Endothelial cell of umbilical vein (primary cell): Measurements from ENCODE around the gene C1orf53. TPM values are rescaled to one million over a fixed set of nuclear protein-coding genes. Genes with fewer than 3 reads are reported as not detected.
A peak's percentile ranks its signal among the peaks of the same experiment; 100 is the strongest.

Experiments used
- BruUV-seq: library from RNA; stranded (reverse); fragments of 400-500 nt; replicated peaks from 2 replicates; lab custom pipeline; 2021; lab: Mats Ljungman, UMichigan
- CTCF ChIA-PET: fragments of 300-600, 350-600 bp; sonication (Branson Sonifier 250); formaldehyde crosslinking; loops from one replicate; lab custom pipeline; 2021; ENCODE audit warnings: antibody characterized with exemption, inconsistent platforms; lab: Charles Lee
- POLR2A ChIA-PET: fragments of 300-600, 350-600 bp; sonication (Branson Sonifier 250); formaldehyde crosslinking; loops from one replicate; lab custom pipeline; 2021; ENCODE audit warnings: antibody characterized with exemption, inconsistent platforms; lab: Charles Lee
- DNase-seq: peaks from one replicate; pipeline ENCODE4 v3.0.0-alpha.2; 2011; ENCODE audit warnings: low read depth, low spot score
- FAIRE-seq: peaks from 2 replicates; lab custom pipeline; 2011; peaks lifted over from hg19 to GRCh38; lab: Jason Lieb, UNC
- H2AFZ ChIP-seq: 2 replicates; pipeline ENCODE4 v1.6.0; 2012; ENCODE audit warnings: low read depth, low read length, control low read depth, inconsistent platforms
- H3K27ac ChIP-seq: 2 replicates; pipeline ENCODE4 v1.5.1; 2011; ENCODE audit warnings: low read depth, mild to moderate bottlenecking, control low read depth, low read length, moderate library complexity; ENCODE audit not compliant: insufficient read depth
- H3K27me3 ChIP-seq, 2 experiments: 2 replicates each; pipeline versions ENCODE4 v1.6.0 to v1.6.1; 2011; ENCODE audit warnings: low read length in 2 of 2, mixed read lengths in 1 of 2; ENCODE audit not compliant: control insufficient read depth in 2 of 2, insufficient read depth in 2 of 2
- H3K36me3 ChIP-seq, 2 experiments: 2 replicates in 1 of 2; 3 replicates in 1 of 2; pipeline ENCODE4 v1.5.1; 2011; ENCODE audit warnings: low read length in 2 of 2, mild to moderate bottlenecking in 1 of 2, moderate library complexity in 1 of 2; ENCODE audit not compliant: control insufficient read depth in 2 of 2, insufficient read depth in 2 of 2; ENCODE audit errors: extremely low read depth in 1 of 2
- H3K4me1 ChIP-seq: 3 replicates; pipeline ENCODE4 v1.5.1; 2011; ENCODE audit warnings: mild to moderate bottlenecking, low read length; ENCODE audit not compliant: control insufficient read depth, insufficient read depth; ENCODE audit errors: extremely low read depth
- H3K4me2 ChIP-seq: 2 replicates; pipeline ENCODE4 v1.6.1; 2011; ENCODE audit warnings: low read length, control low read depth, mixed read lengths; ENCODE audit not compliant: insufficient read depth
- H3K4me3 ChIP-seq, 3 experiments: fragments of 200-600 bp in 1 of 3; sonication (generic), shearing (Covaris generic) in 1 of 3; replicated peaks in 1 of 3; 2 replicates each; pipeline ENCODE4 v1.5.1; 2011 to 2016; ENCODE audit warnings: control low read depth in 3 of 3, low read length in 3 of 3, mild to moderate bottlenecking in 2 of 3, inconsistent platforms in 1 of 3, low read depth in 1 of 3, moderate library complexity in 1 of 3; ENCODE audit not compliant: insufficient read depth in 1 of 3
- H3K79me2 ChIP-seq: 2 replicates; pipeline ENCODE4 v1.6.0; 2012; ENCODE audit warnings: low read length, inconsistent platforms; ENCODE audit not compliant: control insufficient read depth, insufficient read depth
- H3K9ac ChIP-seq: replicated peaks from 2 replicates; pipeline ENCODE3; 2011; ENCODE audit warnings: low read length, control low read depth; ENCODE audit not compliant: insufficient read depth; ENCODE audit errors: extremely low read depth
- H3K9me1 ChIP-seq: replicated peaks from 3 replicates; pipeline ENCODE4 v1.6.0; 2011; ENCODE audit warnings: mild to moderate bottlenecking, low read length; ENCODE audit not compliant: control insufficient read depth, insufficient read depth; ENCODE audit errors: extremely low read depth
- H3K9me3 ChIP-seq: replicated peaks from 2 replicates; pipeline ENCODE4 v1.5.1; 2012; ENCODE audit warnings: low read length, inconsistent platforms; ENCODE audit not compliant: control insufficient read depth, insufficient read depth
- H4K20me1 ChIP-seq: replicated peaks from 2 replicates; pipeline ENCODE3; 2011; ENCODE audit warnings: mild to moderate bottlenecking, low read length; ENCODE audit not compliant: control insufficient read depth, insufficient read depth; ENCODE audit errors: extremely low read depth
- EZH2 ChIP-seq: IDR thresholded peaks from 2 replicates; pipeline ENCODE4 v1.6.1; 2012; ENCODE audit warnings: borderline replicate concordance, low read depth, mild to moderate bottlenecking, moderate library complexity, low read length, inconsistent platforms; ENCODE audit not compliant: severe bottlenecking
- FOS ChIP-seq: IDR thresholded peaks from 2 replicates; pipeline ENCODE4 v1.6.1; 2011; ENCODE audit warnings: mild to moderate bottlenecking, low read length, moderate library complexity, borderline replicate concordance; ENCODE audit not compliant: insufficient read depth
- GATA2 ChIP-seq: IDR thresholded peaks from 2 replicates; pipeline ENCODE4 v1.7.0; 2011; ENCODE audit warnings: low read depth, mild to moderate bottlenecking, moderate library complexity, mixed read lengths, low read length; ENCODE audit not compliant: insufficient read length, insufficient read depth
- JUN ChIP-seq: IDR thresholded peaks from 2 replicates; pipeline ENCODE4 v1.6.1; 2011; ENCODE audit warnings: borderline replicate concordance, low read depth; ENCODE audit not compliant: insufficient read length, insufficient read depth
- MYC ChIP-seq: IDR thresholded peaks from one replicate; pipeline ENCODE4 v1.6.1; 2011; ENCODE audit warnings: mild to moderate bottlenecking, low read depth, low read length
- POLR2A ChIP-seq: IDR thresholded peaks from 2 replicates; pipeline ENCODE4 v1.6.1; 2012; ENCODE audit warnings: low read depth, mild to moderate bottlenecking, control low read depth, low read length
- POLR2AphosphoS5 ChIP-seq: IDR thresholded peaks from 2 replicates; pipeline ENCODE4 v1.6.1; 2012; ENCODE audit warnings: low read depth, mild to moderate bottlenecking, control low read depth, low read length, moderate library complexity; ENCODE audit not compliant: insufficient read depth
- dilution Hi-C: fragments of 300-500 bp; cut with MboI; formaldehyde crosslinking; loops from one replicate; pipeline ENCODE4 v1.15.0; 2019; ENCODE audit warnings: low sequenced_read_pairs; ENCODE audit not compliant: extremely low pct_ligation_motif_present
- intact Hi-C: fragments of 100-400 bp; cut with micrococcal nuclease; formaldehyde crosslinking; loops from one replicate; pipeline ENCODE4 v1.10.0; 2022
- polyA plus RNA-seq, 4 experiments: library from polyadenylated mRNA; depleted of rRNA in 3 of 4; stranded (reverse) in 3 of 4; unstranded in 1 of 4; fragments of >200 nt; gene quantifications; 2 replicates each; pipeline versions ENCODE4 v1.2.1 to v1.2.3, GENCODE V29; 2011 to 2012; ENCODE audit warnings: missing spikeins in 1 of 4
- total RNA-seq: library from RNA; stranded (reverse); gene quantifications from 2 replicates; pipeline ENCODE4 v1.2.3, GENCODE V29; 2021
- TF ChIP-seq, protein P1 (sequence below), 2 donors: IDR thresholded peaks; 1 replicate in 1 of 2; 2 replicates in 1 of 2; pipeline ENCODE4 v1.5.1; 2011; ENCODE audit warnings: low read length in 2 of 2, mild to moderate bottlenecking in 2 of 2, moderate library complexity in 2 of 2, control low read depth in 1 of 2, inconsistent platforms in 1 of 2, low read depth in 1 of 2; ENCODE audit not compliant: insufficient read depth in 1 of 2; ENCODE audit errors: extremely low read depth in 1 of 2
- TF ChIP-seq, protein P2 (sequence below): IDR thresholded peaks from 2 replicates; pipeline ENCODE4 v1.6.1; 2011; ENCODE audit not compliant: insufficient read depth, insufficient read length

Gene C1orf53
- total and polyA plus RNA-seq, 2 donors (not counting 3 experiments of a cell fraction or from before 2014, with no cell fraction given): 3.5 to 6.5 TPM

DNA sequence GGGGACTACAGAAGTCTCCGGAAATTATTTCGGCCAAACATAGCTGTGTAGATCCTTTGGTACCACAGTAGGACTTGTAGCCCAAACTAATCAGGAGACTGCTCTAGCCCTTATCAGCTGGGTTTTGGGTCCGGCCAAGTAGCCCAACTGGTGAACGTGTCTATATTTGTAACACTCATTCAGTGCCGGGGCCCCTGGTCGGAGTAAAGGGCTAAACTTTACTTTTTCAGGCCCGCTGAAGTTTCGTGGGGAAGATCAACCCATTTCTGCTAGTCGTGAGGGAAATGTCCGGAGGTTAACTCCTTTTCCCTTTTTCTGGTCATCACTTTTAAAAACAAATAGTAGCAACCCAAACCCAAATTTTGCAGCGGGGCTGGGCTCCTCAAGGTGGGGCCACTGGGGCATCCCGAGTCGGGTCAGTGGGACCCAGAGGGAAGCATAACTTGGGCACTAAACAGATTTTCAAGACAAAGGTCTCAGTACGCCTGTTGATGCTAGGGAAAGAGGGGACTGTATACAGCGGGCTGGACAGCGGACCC is 16.4 kb downstream of the C1orf53 start:
- Histone ChIP-seq H3K27me3 (peaks cover 84 to 85% of the 10 kb centered on the region in 2 experiments), H3K9me3 (no peaks in the 10 kb centered on the region), H3K36me3 (no peaks in the 10 kb centered on the region), H3K4me1 (peaks cover 27% of the 10 kb centered on the region), H3K27ac (no peak overlapping the region), H2AFZ (no peak overlapping the region), H3K9ac (no peak overlapping the region), H3K4me2 (no peak overlapping the region), H4K20me1 (no peaks in the 10 kb centered on the region), H3K9me1 (no peaks in the 10 kb centered on the region), H3K4me3 (no peak overlapping the region), H3K79me2 (no peaks in the 10 kb centered on the region)
- POLR2A ChIA-PET: no interaction called here
- CTCF ChIA-PET: interaction anchor here (1.0 to 5.7 kb wide), 7 partner anchors 16 to 767 kb away, joined by 3 to 62 read pairs (median 9); no protein-coding TSS in a partner anchor
- intact Hi-C loops (loop anchor here (1.0 to 5.0 kb wide), 6 partner anchors 10 to 768 kb away; partner anchors contain the start of gene NEK7), dilution Hi-C loops (no loop called here)
- no TSS peak for BruUV-seq
- TF ChIP-seq JUN: no peak
- TF ChIP-seq, protein P1, sequence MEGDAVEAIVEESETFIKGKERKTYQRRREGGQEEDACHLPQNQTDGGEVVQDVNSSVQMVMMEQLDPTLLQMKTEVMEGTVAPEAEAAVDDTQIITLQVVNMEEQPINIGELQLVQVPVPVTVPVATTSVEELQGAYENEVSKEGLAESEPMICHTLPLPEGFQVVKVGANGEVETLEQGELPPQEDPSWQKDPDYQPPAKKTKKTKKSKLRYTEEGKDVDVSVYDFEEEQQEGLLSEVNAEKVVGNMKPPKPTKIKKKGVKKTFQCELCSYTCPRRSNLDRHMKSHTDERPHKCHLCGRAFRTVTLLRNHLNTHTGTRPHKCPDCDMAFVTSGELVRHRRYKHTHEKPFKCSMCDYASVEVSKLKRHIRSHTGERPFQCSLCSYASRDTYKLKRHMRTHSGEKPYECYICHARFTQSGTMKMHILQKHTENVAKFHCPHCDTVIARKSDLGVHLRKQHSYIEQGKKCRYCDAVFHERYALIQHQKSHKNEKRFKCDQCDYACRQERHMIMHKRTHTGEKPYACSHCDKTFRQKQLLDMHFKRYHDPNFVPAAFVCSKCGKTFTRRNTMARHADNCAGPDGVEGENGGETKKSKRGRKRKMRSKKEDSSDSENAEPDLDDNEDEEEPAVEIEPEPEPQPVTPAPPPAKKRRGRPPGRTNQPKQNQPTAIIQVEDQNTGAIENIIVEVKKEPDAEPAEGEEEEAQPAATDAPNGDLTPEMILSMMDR (IDR thresholded peaks at IDR 0.05; ENCODE audit: extremely low read depth in 1 of 2, insufficient read depth in 1 of 2, low read depth in 1 of 2, low read length in 2 of 2): no peak
- TF ChIP-seq EZH2: no peak
- no peak for TF ChIP-seq POLR2AphosphoS5
- TF ChIP-seq GATA2: no peak
- TF ChIP-seq MYC: no peak
- TF ChIP-seq, protein P2, sequence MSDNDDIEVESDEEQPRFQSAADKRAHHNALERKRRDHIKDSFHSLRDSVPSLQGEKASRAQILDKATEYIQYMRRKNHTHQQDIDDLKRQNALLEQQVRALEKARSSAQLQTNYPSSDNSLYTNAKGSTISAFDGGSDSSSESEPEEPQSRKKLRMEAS: no peak
- TF ChIP-seq FOS: no peak
- no peak for TF ChIP-seq POLR2A
- FAIRE-seq: no peak
- peak; percentile 2 for DNase-seq
